ENCODE results near the gene EHMT1.

EHMT1 gene

DNA sequence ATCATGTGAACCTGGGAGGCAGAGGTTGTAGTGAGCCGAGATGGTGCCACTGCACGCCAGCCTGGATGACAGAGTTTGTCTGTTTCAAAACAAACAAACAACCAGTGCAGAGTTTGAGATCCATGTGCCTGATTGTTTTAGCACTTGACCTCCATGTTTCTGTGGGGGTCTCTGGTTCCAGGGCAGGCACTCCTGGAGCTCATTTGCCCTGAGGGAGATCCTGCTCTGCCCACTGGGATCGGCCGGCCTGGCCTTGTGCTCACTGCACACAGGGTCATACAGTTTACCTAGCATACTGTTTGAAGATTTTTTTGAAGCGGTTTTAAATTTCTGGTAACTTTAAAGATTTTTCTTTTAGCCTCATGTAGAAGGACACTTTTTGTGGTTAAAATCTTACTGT, 78.4 kb downstream of the EHMT1 start:
- no peak overlapping the region for H3K4me3 ChIP-seq (ENCODE audit: low read depth, low read length)
- no peak for TF ChIP-seq CTCF (IDR thresholded peaks at IDR 0.05; ENCODE audit: low read depth, low read length)

DNA sequence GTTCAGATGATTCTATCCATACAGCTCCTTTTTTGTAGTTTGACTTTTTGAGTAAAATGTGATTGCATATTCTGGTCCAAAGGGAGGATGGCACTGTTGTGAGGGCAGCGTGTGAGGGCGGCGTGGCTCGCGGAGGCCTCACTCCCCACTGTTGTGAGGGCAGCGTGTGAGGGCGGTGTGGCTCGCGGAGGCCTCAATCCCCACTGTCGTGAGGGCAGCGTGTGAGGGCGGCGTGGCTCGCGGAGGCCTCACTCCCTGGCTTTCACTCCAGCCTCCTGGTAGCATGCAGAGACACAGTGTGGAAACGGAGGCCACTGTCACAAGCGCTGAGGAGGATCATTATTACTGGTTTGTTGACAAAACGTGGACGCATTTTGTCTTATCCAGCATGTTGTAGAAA, 79.0 kb downstream of the EHMT1 start:
- H3K4me3 ChIP-seq (ENCODE audit: low read depth, low read length): no peak overlapping the region
- TF ChIP-seq CTCF (IDR thresholded peaks at IDR 0.05; ENCODE audit: low read depth, low read length): no peak

- no peak overlapping the region for H3K4me3 ChIP-seq (ENCODE audit: low read depth, low read length)
- TF ChIP-seq CTCF (IDR thresholded peaks at IDR 0.05; ENCODE audit: low read depth, low read length): no peak
Observed at GRCh38 chr9:137700911-137701310, 82.1 kb downstream of the EHMT1 start.

- TF ChIP-seq CTCF (IDR thresholded peaks at IDR 0.05; ENCODE audit: low read depth, low read length): no peak
Observed at GRCh38 chr9:137702615-137703379, 84.0 kb downstream of the EHMT1 start.

DNA sequence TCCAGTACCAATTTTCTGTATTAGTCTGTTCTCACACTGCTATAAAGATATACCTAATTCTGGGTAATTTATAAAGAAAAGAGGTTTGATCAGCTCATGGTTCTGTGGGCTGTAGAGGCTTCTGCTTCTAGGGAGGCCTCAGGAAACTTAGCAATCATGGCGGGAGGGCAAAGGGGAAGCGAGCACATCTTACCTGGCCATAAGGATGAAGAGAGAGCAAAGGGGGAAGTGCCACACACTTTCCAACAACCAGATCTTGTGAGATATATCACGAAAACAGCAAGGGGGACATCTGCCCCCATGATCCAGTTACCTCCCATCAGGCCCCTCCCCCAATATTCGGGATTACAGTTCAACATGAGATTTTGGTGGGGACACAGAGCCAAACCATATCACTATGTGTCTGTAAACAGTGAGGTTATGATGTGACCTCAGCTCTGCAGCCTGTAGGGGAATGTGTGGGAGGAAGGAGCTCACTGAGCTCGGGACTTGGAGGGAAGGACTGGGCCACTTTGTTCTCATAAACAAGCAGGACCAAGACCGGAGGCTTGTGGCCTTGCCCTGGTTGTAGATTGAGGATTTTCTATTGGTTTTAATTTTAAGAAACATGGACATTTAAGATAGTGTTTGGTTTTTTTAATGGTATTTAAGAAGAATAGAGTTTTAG, 85.2 kb downstream of the EHMT1 start:
- no peak for TF ChIP-seq CTCF (IDR thresholded peaks at IDR 0.05; ENCODE audit: low read depth, low read length)
- H3K4me3 ChIP-seq (ENCODE audit: low read depth, low read length): no peak overlapping the region

More at GRCh38 chr9:137702615-137703379, 84.0 kb downstream of the EHMT1 start:
- H3K4me3 ChIP-seq (ENCODE audit: low read depth, low read length): no peak overlapping the region

DNA sequence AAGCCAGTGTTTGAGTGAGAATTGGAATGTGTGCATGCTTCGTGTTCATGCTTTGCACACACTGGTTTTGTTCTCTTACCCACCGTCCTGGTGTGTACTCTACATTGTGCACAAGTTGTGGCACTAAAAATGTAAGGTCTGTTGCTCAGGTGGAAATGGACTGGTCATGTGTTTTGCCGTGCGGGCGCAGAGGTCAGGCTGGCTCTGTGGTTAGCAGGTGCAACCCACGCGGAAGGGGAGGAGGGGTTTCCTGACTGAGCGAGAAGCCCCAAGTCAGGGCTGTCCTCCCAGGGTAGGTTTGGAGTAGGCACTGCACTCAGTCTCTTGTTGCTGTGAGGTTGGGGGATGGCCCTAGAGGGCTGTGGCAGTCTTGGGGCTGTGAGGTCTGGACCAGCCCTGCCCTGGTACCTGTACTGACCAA, 86.6 kb downstream of the EHMT1 start:
- no peak for TF ChIP-seq CTCF (IDR thresholded peaks at IDR 0.05; ENCODE audit: low read depth, low read length)
- H3K4me3 ChIP-seq (ENCODE audit: low read depth, low read length): no peak overlapping the region

DNA sequence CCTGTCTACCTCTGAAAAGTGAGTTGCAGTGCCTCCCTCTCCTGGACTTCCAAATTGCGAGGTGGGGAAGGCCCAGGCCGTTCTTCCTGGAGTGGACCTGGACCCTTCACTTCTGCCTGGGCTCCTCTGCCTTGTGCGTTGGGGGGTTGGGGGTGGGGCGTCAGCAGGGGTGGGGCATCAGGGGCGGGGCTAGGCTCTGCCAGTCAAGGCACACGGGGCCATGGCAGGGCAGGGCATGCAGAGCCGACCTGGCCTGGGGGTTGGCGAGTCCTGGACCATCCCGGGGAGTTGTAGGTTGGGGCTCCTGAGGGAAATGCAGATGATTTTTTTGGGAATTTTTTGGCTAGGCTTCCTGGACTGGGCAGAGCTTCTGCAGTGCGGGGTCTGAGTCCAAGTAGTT, 87.1 kb downstream of the EHMT1 start:
- no peak overlapping the region for H3K4me3 ChIP-seq (ENCODE audit: low read depth, low read length)

More for the DNA sequence above, 87.1 kb downstream of the EHMT1 start:
- TF ChIP-seq CTCF (IDR thresholded peaks at IDR 0.05; ENCODE audit: low read depth, low read length): no peak
